ENCODE results near the gene DHRS7.

GRCh38 chr14:60174352-60175254 lies 9.4 kb upstream of the DHRS7 start:
- TF ChIP-seq CTCF (IDR thresholded peaks at IDR 0.05) = no peak
- TF ChIP-seq POLR2A (IDR thresholded peaks at IDR 0.05; ENCODE audit: low read length) = no peak
- TF ChIP-seq RAD21 (conservative IDR thresholded peaks at IDR 0.05 in 1 of 2, IDR thresholded peaks at IDR 0.05 in 1 of 2) = no peak
- no peak for TF ChIP-seq JUN (IDR thresholded peaks at IDR 0.05)
- no peak for TF ChIP-seq MAZ (IDR thresholded peaks at IDR 0.05; ENCODE audit: borderline replicate concordance, low read depth, low read length)
- no peak for TF ChIP-seq MAX (IDR thresholded peaks at IDR 0.05)
- TF ChIP-seq EP300 (IDR thresholded peaks at IDR 0.05) = no peak
- TF ChIP-seq REST (IDR thresholded peaks at IDR 0.05) = no peak
- TF ChIP-seq MAFK (IDR thresholded peaks at IDR 0.05; ENCODE audit: partially characterized antibody) = no peak
- no peak for TF ChIP-seq CEBPB (IDR thresholded peaks at IDR 0.05)
- TF ChIP-seq RCOR1 (IDR thresholded peaks at IDR 0.05; ENCODE audit: low read depth, low read length) = no peak
- no peak for TF ChIP-seq HDAC2 (IDR thresholded peaks at IDR 0.05)
- TF ChIP-seq PHF8 (IDR thresholded peaks at IDR 0.05; ENCODE audit: borderline replicate concordance, low read depth) = no peak
- no peak for TF ChIP-seq POLR2AphosphoS2 (conservative IDR thresholded peaks at IDR 0.05; ENCODE audit: low read length)

All from A549 (cell line).